ENCODE data around the gene ARPC1A.
A peak's percentile ranks its signal among the peaks of the same experiment; 100 is the strongest.

The ARPC1A gene

GRCh38 chr7:99390941-99391602 is 65.4 kb downstream of the ARPC1A start:
- DNase-seq (ENCODE audit: low read depth), result no peak

GRCh38 chr7:99392046-99392445 is 66.3 kb downstream of the ARPC1A start:
- no peak for DNase-seq (ENCODE audit: low read depth)

GRCh38 chr7:99392659-99393354 is 67.1 kb downstream of the ARPC1A start:
- no peak for DNase-seq (ENCODE audit: low read depth)

- no peak for DNase-seq (ENCODE audit: low read depth)
These were observed 67.9 kb downstream of the ARPC1A start for GRCh38 chr7:99393355-99394187.

GRCh38 chr7:99394188-99394502 is 68.4 kb downstream of the ARPC1A start:
- no peak for DNase-seq (ENCODE audit: low read depth)

GRCh38 chr7:99395616-99396327 is 70.1 kb downstream of the ARPC1A start:
- no peak for DNase-seq (ENCODE audit: low read depth)

- DNase-seq (ENCODE audit: low read depth), result no peak
These were observed 71.0 kb downstream of the ARPC1A start for GRCh38 chr7:99396418-99397296.

- no peak for DNase-seq (ENCODE audit: low read depth)
These were observed 71.7 kb downstream of the ARPC1A start for GRCh38 chr7:99397297-99397983.

- no peak for DNase-seq (ENCODE audit: low read depth)
These were observed 73.3 kb downstream of the ARPC1A start for GRCh38 chr7:99398891-99399445.

- no peak for DNase-seq (ENCODE audit: low read depth)
These were observed 73.9 kb downstream of the ARPC1A start for GRCh38 chr7:99399597-99399996.

- DNase-seq (ENCODE audit: low read depth), result no peak
These were observed 77.2 kb downstream of the ARPC1A start for GRCh38 chr7:99402854-99403253.

GRCh38 chr7:99403764-99404163 is 78.1 kb downstream of the ARPC1A start:
- no peak for DNase-seq (ENCODE audit: low read depth)

GRCh38 chr7:99404235-99404976 is 78.7 kb downstream of the ARPC1A start:
- DNase-seq (ENCODE audit: low read depth), result no peak

- DNase-seq (ENCODE audit: low read depth), result no peak
These were observed 79.3 kb downstream of the ARPC1A start for GRCh38 chr7:99404977-99405320.

- DNase-seq (ENCODE audit: low read depth), result no peak
These were observed 80.9 kb downstream of the ARPC1A start for GRCh38 chr7:99406557-99406956.

GRCh38 chr7:99407872-99408378 is 82.2 kb downstream of the ARPC1A start:
- DNase-seq (ENCODE audit: low read depth), result peak; percentile 27

GRCh38 chr7:99408379-99409191 is 82.9 kb downstream of the ARPC1A start, which contains the start of the genes BUD31 and PDAP1:
Gene BUD31, plus strand, starts transcription at chr7:99408969. Its CDS starts 2,124 bp downstream, at chr7:99411093.
Gene PDAP1, minus strand, starts transcription at chr7:99408597. Its CDS starts 49 bp downstream, at chr7:99408548.
- DNase-seq (ENCODE audit: low read depth), result peak; percentile 65

GRCh38 chr7:99409192-99409572 is 83.5 kb downstream of the ARPC1A start:
- no peak for DNase-seq (ENCODE audit: low read depth)

- no peak for DNase-seq (ENCODE audit: low read depth)
These were observed 84.1 kb downstream of the ARPC1A start for GRCh38 chr7:99409806-99410205.

Measured in GM04503 (cell line).